HepG2 (cell line): Measurements from ENCODE around the gene NDUFAF5. TPM values are rescaled to one million over a fixed set of nuclear protein-coding genes. Genes with fewer than 3 reads are reported as not detected.

ENCODE experiments used
- AGO2 ChIP-seq: fragments of 200-400 bp; formaldehyde crosslinking; optimal IDR thresholded peaks from 2 replicates; pipeline ENCODE3; 2017; ENCODE audit warnings: mild to moderate bottlenecking, low read depth, low read length, moderate library complexity
- ARID4A ChIP-seq: sonication (generic); formaldehyde crosslinking; IDR thresholded peaks from 2 replicates; pipeline ENCODE4 v1.5.0; 2020; ENCODE audit warnings: mild to moderate bottlenecking, missing genetic modification reagents, borderline replicate concordance
- ATRX ChIP-seq: sonication (generic); formaldehyde crosslinking; IDR thresholded peaks from 2 replicates; pipeline ENCODE4 v1.4.0; 2020; ENCODE audit warnings: missing genetic modification reagents, borderline replicate concordance
- BRCA1 ChIP-seq: sonication (generic); formaldehyde crosslinking; IDR thresholded peaks from 2 replicates; pipeline ENCODE4 v1.4.0; 2020; ENCODE audit warnings: missing genetic modification reagents
- CBX2 ChIP-seq, 2 experiments: fragments of 200-600 bp in 1 of 2; sonication (generic); formaldehyde crosslinking in 1 of 2; IDR thresholded peaks; 2 replicates each; pipeline versions ENCODE4 v1.7.0 to v1.8.1; 2018 to 2022; ENCODE audit warnings: low read depth in 2 of 2, low read length in 1 of 2, mild to moderate bottlenecking in 1 of 2, missing genetic modification reagents in 1 of 2
- EZH2 ChIP-seq: conservative IDR thresholded peaks from 2 replicates; pipeline ENCODE4 v1.6.1; 2012; ENCODE audit warnings: mild to moderate bottlenecking, low read depth, low read length, moderate library complexity
- GTF3A ChIP-seq: sonication (generic); formaldehyde crosslinking; conservative IDR thresholded peaks from 2 replicates; pipeline ENCODE4 v1.4.0; 2020; ENCODE audit warnings: mild to moderate bottlenecking, missing genetic modification reagents
- HMGA1 ChIP-seq: sonication (generic); formaldehyde crosslinking; conservative IDR thresholded peaks from 2 replicates; pipeline ENCODE4 v1.4.0; 2020; ENCODE audit warnings: missing genetic modification reagents
- NFE2L1 ChIP-seq: sonication (generic); formaldehyde crosslinking; IDR thresholded peaks from 2 replicates; pipeline ENCODE4 v1.4.0; 2020; ENCODE audit warnings: missing genetic modification reagents, mild to moderate bottlenecking, borderline replicate concordance
- NR1H2 ChIP-seq: sonication (generic); formaldehyde crosslinking; IDR thresholded peaks from 2 replicates; pipeline ENCODE4 v1.8.1; 2022; ENCODE audit warnings: low read depth, missing genetic modification reagents, borderline replicate concordance
- ZFP37 ChIP-seq: sonication (generic); formaldehyde crosslinking; IDR thresholded peaks from 2 replicates; pipeline ENCODE4 v1.4.0; 2020; ENCODE audit warnings: missing genetic modification reagents, borderline replicate concordance
- ZNF484 ChIP-seq: sonication (generic); formaldehyde crosslinking; IDR thresholded peaks from 2 replicates; pipeline ENCODE4 v1.5.1; 2020; ENCODE audit warnings: mild to moderate bottlenecking, low read depth, missing genetic modification reagents, borderline replicate concordance
- ZNF546 ChIP-seq: sonication (generic); formaldehyde crosslinking; conservative IDR thresholded peaks from 2 replicates; pipeline ENCODE4 v1.8.1; 2023; ENCODE audit warnings: mild to moderate bottlenecking, missing genetic modification reagents
- ZNF547 ChIP-seq: sonication (generic); formaldehyde crosslinking; IDR thresholded peaks from 2 replicates; pipeline ENCODE4 v1.5.1; 2020; ENCODE audit warnings: mild to moderate bottlenecking, missing genetic modification reagents
- ZNF678 ChIP-seq: sonication (generic); formaldehyde crosslinking; IDR thresholded peaks from 2 replicates; pipeline ENCODE4 v1.4.0; 2020; ENCODE audit warnings: mild to moderate bottlenecking, missing genetic modification reagents
- ZNF75D ChIP-seq: sonication (generic); formaldehyde crosslinking; IDR thresholded peaks from 2 replicates; pipeline ENCODE4 v1.8.1; 2023; ENCODE audit warnings: missing genetic modification reagents, mild to moderate bottlenecking, borderline replicate concordance
- ZNF816 ChIP-seq: sonication (generic); formaldehyde crosslinking; IDR thresholded peaks from 2 replicates; pipeline ENCODE4 v1.8.0; 2022; ENCODE audit warnings: missing genetic modification reagents, mild to moderate bottlenecking, borderline replicate concordance
- polyA plus RNA-seq, 8 experiments: library from polyadenylated mRNA; depleted of rRNA in 3 of 8; stranded (reverse) in 7 of 8; unstranded in 1 of 8; fragments of >200 nt; fragmentation: Illumina TruSeq in 4 of 8; extraction: Trizol in 4 of 8; gene quantifications; 2 replicates each; pipeline versions ENCODE4 v1.2.1 to v1.2.3, GENCODE V29; 2011 to 2016; ENCODE audit warnings: low read depth in 4 of 8, missing spikeins in 1 of 8, mixed read lengths in 1 of 8; ENCODE audit not compliant: insufficient read depth in 1 of 8
- total RNA-seq, 5 experiments: library from RNA; depleted of rRNA; stranded (reverse); fragments of >200 nt; fragmentation: Illumina TruSeq; extraction: Trizol; gene quantifications; 2 replicates each; pipeline ENCODE4 v1.2.3, GENCODE V29; 2016; ENCODE audit warnings: low read depth in 1 of 5
- TF ChIP-seq, protein P1 (sequence below): sonication (generic); formaldehyde crosslinking; IDR thresholded peaks from 2 replicates; pipeline ENCODE4 v1.4.0; 2020; ENCODE audit warnings: low read depth, mild to moderate bottlenecking, missing genetic modification reagents
- TF ChIP-seq, protein P2 (sequence below): sonication (generic); formaldehyde crosslinking; conservative IDR thresholded peaks from 2 replicates; pipeline ENCODE4 v1.5.0; 2020; ENCODE audit warnings: missing genetic modification reagents
- TF ChIP-seq, protein P3 (sequence below): sonication (generic); formaldehyde crosslinking; IDR thresholded peaks from 2 replicates; pipeline ENCODE4 v1.4.0; 2020; ENCODE audit warnings: missing genetic modification reagents

The NDUFAF5 gene
- total and polyA plus RNA-seq, 2 of the 13 experiments (the other 11 are each of a cell fraction or from before 2014, with no cell fraction given), result 23.1 to 66.7 TPM

- TF ChIP-seq ZNF547 (CRISPR knock-in tag), result peak; percentile 69
- no peak; the same call in 1 of the 2 replicates for TF ChIP-seq CBX2 (IDR thresholded peaks at IDR 0.05; ENCODE audit: low read depth, low read length)
- TF ChIP-seq CBX2 (CRISPR knock-in tag; IDR thresholded peaks at IDR 0.05; ENCODE audit: low read depth), result 0 out of 2 replicates have a peak, but pooled peaks have one; percentile 6
- no peak; the same call in 1 of the 2 replicates for TF ChIP-seq ZNF678
- peak; percentile 93; the same call in 1 of the 2 replicates for TF ChIP-seq ZNF546 (CRISPR knock-in tag)
- TF ChIP-seq ZNF484 (CRISPR knock-in tag), result no peak; the same call in 1 of the 2 replicates
- TF ChIP-seq BRCA1, result peak; percentile 97
- TF ChIP-seq AGO2, result peak; percentile 83
- TF ChIP-seq, protein P1, sequence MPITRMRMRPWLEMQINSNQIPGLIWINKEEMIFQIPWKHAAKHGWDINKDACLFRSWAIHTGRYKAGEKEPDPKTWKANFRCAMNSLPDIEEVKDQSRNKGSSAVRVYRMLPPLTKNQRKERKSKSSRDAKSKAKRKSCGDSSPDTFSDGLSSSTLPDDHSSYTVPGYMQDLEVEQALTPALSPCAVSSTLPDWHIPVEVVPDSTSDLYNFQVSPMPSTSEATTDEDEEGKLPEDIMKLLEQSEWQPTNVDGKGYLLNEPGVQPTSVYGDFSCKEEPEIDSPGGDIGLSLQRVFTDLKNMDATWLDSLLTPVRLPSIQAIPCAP (CRISPR knock-in tag), result no peak
- peak; percentile 60; the same call in 1 of the 2 replicates for TF ChIP-seq ZNF75D (CRISPR knock-in tag)
- no peak for TF ChIP-seq EZH2
- TF ChIP-seq, protein P2, sequence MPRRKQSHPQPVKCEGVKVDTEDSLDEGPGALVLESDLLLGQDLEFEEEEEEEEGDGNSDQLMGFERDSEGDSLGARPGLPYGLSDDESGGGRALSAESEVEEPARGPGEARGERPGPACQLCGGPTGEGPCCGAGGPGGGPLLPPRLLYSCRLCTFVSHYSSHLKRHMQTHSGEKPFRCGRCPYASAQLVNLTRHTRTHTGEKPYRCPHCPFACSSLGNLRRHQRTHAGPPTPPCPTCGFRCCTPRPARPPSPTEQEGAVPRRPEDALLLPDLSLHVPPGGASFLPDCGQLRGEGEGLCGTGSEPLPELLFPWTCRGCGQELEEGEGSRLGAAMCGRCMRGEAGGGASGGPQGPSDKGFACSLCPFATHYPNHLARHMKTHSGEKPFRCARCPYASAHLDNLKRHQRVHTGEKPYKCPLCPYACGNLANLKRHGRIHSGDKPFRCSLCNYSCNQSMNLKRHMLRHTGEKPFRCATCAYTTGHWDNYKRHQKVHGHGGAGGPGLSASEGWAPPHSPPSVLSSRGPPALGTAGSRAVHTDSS (CRISPR knock-in tag), result 0 out of 2 replicates have a peak, but pooled peaks have one; percentile 91
- TF ChIP-seq ZFP37 (CRISPR knock-in tag), result peak; percentile 98
- no peak for TF ChIP-seq NFE2L1 (CRISPR knock-in tag)
- no peak for TF ChIP-seq HMGA1 (CRISPR knock-in tag)
- TF ChIP-seq, protein P3, sequence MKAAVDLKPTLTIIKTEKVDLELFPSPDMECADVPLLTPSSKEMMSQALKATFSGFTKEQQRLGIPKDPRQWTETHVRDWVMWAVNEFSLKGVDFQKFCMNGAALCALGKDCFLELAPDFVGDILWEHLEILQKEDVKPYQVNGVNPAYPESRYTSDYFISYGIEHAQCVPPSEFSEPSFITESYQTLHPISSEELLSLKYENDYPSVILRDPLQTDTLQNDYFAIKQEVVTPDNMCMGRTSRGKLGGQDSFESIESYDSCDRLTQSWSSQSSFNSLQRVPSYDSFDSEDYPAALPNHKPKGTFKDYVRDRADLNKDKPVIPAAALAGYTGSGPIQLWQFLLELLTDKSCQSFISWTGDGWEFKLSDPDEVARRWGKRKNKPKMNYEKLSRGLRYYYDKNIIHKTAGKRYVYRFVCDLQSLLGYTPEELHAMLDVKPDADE (CRISPR knock-in tag), result no peak; the same call in 1 of the 2 replicates
- peak; percentile 99 for TF ChIP-seq ARID4A
- no peak for TF ChIP-seq NR1H2
- TF ChIP-seq ZNF816, result no peak
- 0 out of 2 replicates have a peak, but pooled peaks have one; percentile 55 for TF ChIP-seq ATRX (CRISPR knock-in tag)
- TF ChIP-seq GTF3A, result 0 out of 2 replicates have a peak, but pooled peaks have one; percentile 52
Measured at GRCh38 chr20:13784893-13785715, at the start of gene NDUFAF5, which contains the start of gene ESF1 (continued).
